ENCODE results near the gene DBH. TPM values are rescaled to one million over a fixed set of nuclear protein-coding genes. Genes with fewer than 3 reads are reported as not detected.

DBH gene
- total RNA-seq, 1 donor from 2014 or later: not detected

GRCh38 chr9:133684936-133685361 is 48.8 kb downstream of the DBH start:
- no peak for DNase-seq
- H3K4me3 ChIP-seq: no peak overlapping the region
- no peaks in the 10 kb centered on the region for H3K9me3 ChIP-seq
- ATAC-seq: no peak
- H3K36me3 ChIP-seq: no peaks in the 10 kb centered on the region
- H3K4me1 ChIP-seq: peaks cover 21% of the 10 kb centered on the region
- no peaks in the 10 kb centered on the region for H3K27me3 ChIP-seq
- H3K27ac ChIP-seq: no peak overlapping the region
- intact Hi-C loops (cut with DNase I): no loop called here
- no peak for TF ChIP-seq CTCF (IDR thresholded peaks at IDR 0.05)

GRCh38 chr9:133685653-133686609 is 49.8 kb downstream of the DBH start:
- H3K4me3 ChIP-seq: no peak overlapping the region
- no peak for TF ChIP-seq CTCF (IDR thresholded peaks at IDR 0.05)
- no peaks in the 10 kb centered on the region for H3K27me3 ChIP-seq
- no peak overlapping the region for H3K27ac ChIP-seq
- H3K4me1 ChIP-seq: peaks cover 21% of the 10 kb centered on the region
- ATAC-seq (no peak), DNase-seq (peak; percentile 58)
- H3K9me3 ChIP-seq: no peaks in the 10 kb centered on the region
- intact Hi-C loops (cut with DNase I): no loop called here
- no peaks in the 10 kb centered on the region for H3K36me3 ChIP-seq

GRCh38 chr9:133686642-133687575 is 50.7 kb downstream of the DBH start:
- ATAC-seq: peak; percentile 51
- intact Hi-C loops (cut with DNase I): no loop called here
- no peak for TF ChIP-seq CTCF (IDR thresholded peaks at IDR 0.05)
- Histone ChIP-seq H3K27me3 (no peaks in the 10 kb centered on the region), H3K4me3 (no peak overlapping the region), H3K4me1 (peaks cover 21% of the 10 kb centered on the region), H3K36me3 (no peaks in the 10 kb centered on the region), H3K27ac (no peak overlapping the region), H3K9me3 (no peaks in the 10 kb centered on the region)
- DNase-seq: peak; percentile 78

GRCh38 chr9:133687856-133688761 is 51.9 kb downstream of the DBH start:
- Histone ChIP-seq H3K9me3 (no peaks in the 10 kb centered on the region), H3K27ac (no peak overlapping the region), H3K4me1 (peaks cover 17% of the 10 kb centered on the region), H3K27me3 (no peaks in the 10 kb centered on the region), H3K4me3 (no peak overlapping the region), H3K36me3 (no peaks in the 10 kb centered on the region)
- intact Hi-C loops (cut with DNase I): no loop called here
- ATAC-seq: no peak
- peak; percentile 51 for DNase-seq
- no peak for TF ChIP-seq CTCF (IDR thresholded peaks at IDR 0.05)
